MM.1S (cell line): ENCODE results near the gene MICU2.

Experiments used
- CTCF ChIP-seq: fragments of 300-600 bp; sonication (generic); IDR thresholded peaks from 2 replicates; pipeline ENCODE4 v1.5.1; 2016; ENCODE audit warnings: antibody characterized with exemption, low read length, mixed read lengths
- EZH2phosphoT487 ChIP-seq: fragments of 300-600 bp; sonication (generic); IDR thresholded peaks from 2 replicates; pipeline ENCODE4 v1.6.1; 2018; ENCODE audit warnings: antibody characterized with exemption, low read length

- TF ChIP-seq CTCF (no peak), EZH2phosphoT487 (no peak)
These were observed 37.7 kb upstream of the MICU2 start for GRCh38 chr13:21641629-21642028.
